ENCODE data around the gene SLCO4C1. TPM values are rescaled to one million over a fixed set of nuclear protein-coding genes. Genes with fewer than 3 reads are reported as not detected.

The SLCO4C1 gene
- total and polyA plus RNA-seq, 12 donors: 0.01 to 0.49 (median 0.11) TPM; not detected in 2

- Histone ChIP-seq H3K27ac (no peak overlapping the region), H3K4me3 (no peak overlapping the region), H3K27me3 (no peaks in the 10 kb centered on the region), H3K36me3 (no peaks in the 10 kb centered on the region), H3K4me1 (no peaks in the 10 kb centered on the region), H3K9me3 (peaks cover 0 to 37% (median 18%) of the 10 kb centered on the region in 11 donors)
- 75 to 86% methylated on average over 1 of the region's 1 CpG for WGBS, 2 donors
- DNase-seq (no peak), ATAC-seq (no peak)
- intact Hi-C loops (cut with DNase I): no loop called here
- TF ChIP-seq, protein P1, sequence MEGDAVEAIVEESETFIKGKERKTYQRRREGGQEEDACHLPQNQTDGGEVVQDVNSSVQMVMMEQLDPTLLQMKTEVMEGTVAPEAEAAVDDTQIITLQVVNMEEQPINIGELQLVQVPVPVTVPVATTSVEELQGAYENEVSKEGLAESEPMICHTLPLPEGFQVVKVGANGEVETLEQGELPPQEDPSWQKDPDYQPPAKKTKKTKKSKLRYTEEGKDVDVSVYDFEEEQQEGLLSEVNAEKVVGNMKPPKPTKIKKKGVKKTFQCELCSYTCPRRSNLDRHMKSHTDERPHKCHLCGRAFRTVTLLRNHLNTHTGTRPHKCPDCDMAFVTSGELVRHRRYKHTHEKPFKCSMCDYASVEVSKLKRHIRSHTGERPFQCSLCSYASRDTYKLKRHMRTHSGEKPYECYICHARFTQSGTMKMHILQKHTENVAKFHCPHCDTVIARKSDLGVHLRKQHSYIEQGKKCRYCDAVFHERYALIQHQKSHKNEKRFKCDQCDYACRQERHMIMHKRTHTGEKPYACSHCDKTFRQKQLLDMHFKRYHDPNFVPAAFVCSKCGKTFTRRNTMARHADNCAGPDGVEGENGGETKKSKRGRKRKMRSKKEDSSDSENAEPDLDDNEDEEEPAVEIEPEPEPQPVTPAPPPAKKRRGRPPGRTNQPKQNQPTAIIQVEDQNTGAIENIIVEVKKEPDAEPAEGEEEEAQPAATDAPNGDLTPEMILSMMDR (IDR thresholded peaks at IDR 0.05): no peak
These were observed 77.9 kb downstream of the SLCO4C1 start for GRCh38 chr5:102218159-102218558.

GRCh38 chr5:102216678-102217077 is 79.4 kb downstream of the SLCO4C1 start:
- DNase-seq (no peak), ATAC-seq (no peak)
- Histone ChIP-seq H3K4me3 (no peak overlapping the region), H3K9me3 (peaks cover 0 to 28% (median 9%) of the 10 kb centered on the region in 11 donors), H3K27ac (no peak overlapping the region), H3K4me1 (no peaks in the 10 kb centered on the region), H3K27me3 (no peaks in the 10 kb centered on the region), H3K36me3 (no peaks in the 10 kb centered on the region)
- WGBS, 2 donors: 26 to 31% methylated on average over 4 of the region's 4 CpGs
- TF ChIP-seq, protein P1 (IDR thresholded peaks at IDR 0.05): no peak
- intact Hi-C loops (cut with DNase I): no loop called here

DNA sequence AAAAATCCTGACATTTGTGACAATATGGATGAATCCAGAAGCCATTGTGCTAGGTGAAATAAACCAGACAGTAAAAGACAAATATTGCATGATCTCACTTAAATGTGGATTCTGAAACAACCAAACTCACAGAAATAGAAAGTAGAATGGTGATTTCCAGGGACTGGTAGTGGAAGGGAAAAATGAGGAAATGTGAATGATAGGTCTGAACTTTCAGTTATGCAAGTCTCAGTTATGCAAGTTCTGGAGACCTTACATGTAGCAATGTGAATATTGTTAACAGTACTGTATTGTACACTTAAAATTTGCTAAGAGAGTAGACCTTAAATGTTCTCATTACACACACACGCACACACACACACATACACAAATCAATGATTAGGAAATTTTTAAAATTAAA is 84.9 kb downstream of the SLCO4C1 start:
- 92 to 97% methylated on average over 1 of the region's 1 CpG for WGBS, 2 donors

DNA sequence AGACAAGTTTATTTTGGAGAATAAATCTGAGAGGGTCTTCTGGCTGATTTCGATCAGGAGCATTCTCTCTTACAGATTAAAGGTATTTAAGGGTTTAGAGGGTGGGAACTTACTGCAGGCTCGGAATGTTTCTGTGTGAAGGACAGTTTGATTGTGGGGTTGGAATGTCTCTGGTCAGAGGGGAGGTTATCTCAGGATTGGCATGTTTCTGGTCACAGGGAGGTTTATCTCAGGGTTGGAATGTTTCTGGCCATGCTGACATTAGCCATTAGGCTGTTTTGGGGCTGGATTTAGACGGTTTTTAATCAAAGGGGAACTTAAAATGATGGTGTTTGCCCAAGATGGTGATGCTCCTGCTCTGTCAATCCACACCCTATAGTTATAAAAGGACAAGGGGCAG is 95.2 kb downstream of the SLCO4C1 start:
- ATAC-seq (no peak), DNase-seq (no peak)
- TF ChIP-seq, protein P1 (IDR thresholded peaks at IDR 0.05): no peak
- intact Hi-C loops (cut with DNase I): no loop called here
- no peaks in the 10 kb centered on the region for H3K4me1 ChIP-seq
- no peak overlapping the region for H3K27ac ChIP-seq
- H3K27me3 ChIP-seq: no peaks in the 10 kb centered on the region
- no peaks in the 10 kb centered on the region for H3K36me3 ChIP-seq
- no peak overlapping the region for H3K4me3 ChIP-seq
- peaks cover 0 to 13% (median 0%) of the 10 kb centered on the region in 11 donors for H3K9me3 ChIP-seq
- 21 to 25% methylated on average over 3 of the region's 3 CpGs for WGBS, 2 donors

More for the DNA sequence above, 84.9 kb downstream of the SLCO4C1 start:
- intact Hi-C loops (cut with DNase I): no loop called here
- no peak overlapping the region for H3K4me3 ChIP-seq
- no peaks in the 10 kb centered on the region for H3K36me3 ChIP-seq
- no peak for ATAC-seq
- no peaks in the 10 kb centered on the region for H3K4me1 ChIP-seq
- H3K9me3 ChIP-seq: no peaks in the 10 kb centered on the region
- no peak overlapping the region for H3K27ac ChIP-seq
- H3K27me3 ChIP-seq: no peaks in the 10 kb centered on the region
- no peak for DNase-seq
- TF ChIP-seq, protein P1 (IDR thresholded peaks at IDR 0.05): no peak
